HFFc6 (cell line): ENCODE results near the gene USP32. TPM values are rescaled to one million over a fixed set of nuclear protein-coding genes. Genes with fewer than 3 reads are reported as not detected.

Experiments
- DNase-seq: peaks from one replicate; pipeline ENCODE4 v3.0.0-alpha.2; 2018
- H3K27ac Mint-ChIP-seq: 2 replicates; pipeline ENCODE4 v1.8.0; 2020; ENCODE audit warnings: mild to moderate bottlenecking, mixed read lengths
- H3K27me3 Mint-ChIP-seq: 2 replicates; pipeline ENCODE4 v1.8.0; 2021; ENCODE audit warnings: mild to moderate bottlenecking, moderate library complexity, mixed read lengths; ENCODE audit not compliant: insufficient read depth
- H3K36me3 Mint-ChIP-seq: 2 replicates; pipeline ENCODE4 v1.8.0; 2021; ENCODE audit warnings: low read depth, mixed read lengths
- H3K4me1 Mint-ChIP-seq: 2 replicates; pipeline ENCODE4 v1.8.0; 2020; ENCODE audit warnings: low read depth, mixed read lengths
- H3K4me3 Mint-ChIP-seq: 2 replicates; pipeline ENCODE4 v1.8.0; 2020; ENCODE audit warnings: mild to moderate bottlenecking, moderate library complexity, mixed read lengths
- H3K9me3 Mint-ChIP-seq: 2 replicates; pipeline ENCODE4 v1.8.0; 2020; ENCODE audit warnings: mild to moderate bottlenecking, mixed read lengths
- total RNA-seq, 6 experiments: library from RNA; stranded (reverse); fragmentation: NEBNext Ultra II Directional; extraction: Animal tissue kit (Norgen Biotek cat#: 25700); gene quantifications; 2 replicates in 1 of 6; 3 replicates in 5 of 6; pipeline ENCODE4 v1.2.3, GENCODE V29; 2021
- TF ChIP-seq, protein P1 (sequence below): fragments of 200-600 bp; sonication (generic); IDR thresholded peaks from 2 replicates; pipeline ENCODE4 v1.5.0; 2021; ENCODE audit warnings: antibody characterized with exemption, mild to moderate bottlenecking

The USP32 gene
- total RNA-seq, 6 experiments from 2014 or later: 46.7 to 57.3 (median 51.7) TPM

DNA sequence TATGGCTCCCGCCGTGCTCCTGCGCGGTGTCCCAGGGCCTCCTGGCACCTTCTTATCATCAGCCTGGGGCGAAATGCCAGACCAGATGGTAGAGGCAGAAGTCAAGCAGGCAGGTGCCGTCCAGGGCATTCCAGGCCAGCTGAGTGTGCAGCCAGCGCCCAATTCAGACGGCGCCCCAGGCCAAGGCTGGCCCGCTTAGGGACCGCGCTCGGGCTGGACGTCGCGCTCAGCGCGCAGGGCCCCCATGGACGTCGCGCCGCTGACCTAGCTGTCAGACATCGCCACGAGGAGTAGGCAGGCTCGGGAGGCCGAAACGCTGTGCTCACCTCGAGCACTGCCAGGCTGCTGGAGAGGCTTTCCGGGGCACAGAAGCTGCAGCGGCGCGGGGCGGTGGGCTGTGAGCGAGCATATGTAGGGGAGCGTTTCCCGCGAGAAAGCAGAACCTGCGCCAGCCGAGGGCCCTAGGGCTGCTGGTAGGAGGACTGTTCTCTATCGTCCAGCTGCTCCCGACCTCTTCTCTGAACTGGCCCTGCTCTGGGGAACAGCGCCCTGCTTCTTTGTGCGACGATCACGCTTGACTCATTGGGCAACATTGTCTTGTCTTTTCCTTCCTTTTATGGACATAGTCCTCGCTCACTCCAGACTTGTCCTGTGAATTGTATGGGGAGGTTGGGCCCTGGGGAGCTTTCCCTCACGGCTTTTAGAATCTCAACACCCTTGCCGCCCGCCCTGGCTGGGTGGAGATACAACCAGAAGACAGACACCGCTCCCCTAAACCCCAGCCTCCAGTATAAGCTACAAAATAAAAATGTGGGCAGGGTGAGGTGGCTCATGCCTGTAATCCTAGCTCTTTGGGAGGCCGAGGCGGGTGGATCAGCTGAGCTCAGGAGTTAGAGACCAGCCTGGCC lies 250.6 kb downstream of the USP32 start:
- H3K9me3 Mint-ChIP-seq: no peaks in the 10 kb centered on the region

DNA sequence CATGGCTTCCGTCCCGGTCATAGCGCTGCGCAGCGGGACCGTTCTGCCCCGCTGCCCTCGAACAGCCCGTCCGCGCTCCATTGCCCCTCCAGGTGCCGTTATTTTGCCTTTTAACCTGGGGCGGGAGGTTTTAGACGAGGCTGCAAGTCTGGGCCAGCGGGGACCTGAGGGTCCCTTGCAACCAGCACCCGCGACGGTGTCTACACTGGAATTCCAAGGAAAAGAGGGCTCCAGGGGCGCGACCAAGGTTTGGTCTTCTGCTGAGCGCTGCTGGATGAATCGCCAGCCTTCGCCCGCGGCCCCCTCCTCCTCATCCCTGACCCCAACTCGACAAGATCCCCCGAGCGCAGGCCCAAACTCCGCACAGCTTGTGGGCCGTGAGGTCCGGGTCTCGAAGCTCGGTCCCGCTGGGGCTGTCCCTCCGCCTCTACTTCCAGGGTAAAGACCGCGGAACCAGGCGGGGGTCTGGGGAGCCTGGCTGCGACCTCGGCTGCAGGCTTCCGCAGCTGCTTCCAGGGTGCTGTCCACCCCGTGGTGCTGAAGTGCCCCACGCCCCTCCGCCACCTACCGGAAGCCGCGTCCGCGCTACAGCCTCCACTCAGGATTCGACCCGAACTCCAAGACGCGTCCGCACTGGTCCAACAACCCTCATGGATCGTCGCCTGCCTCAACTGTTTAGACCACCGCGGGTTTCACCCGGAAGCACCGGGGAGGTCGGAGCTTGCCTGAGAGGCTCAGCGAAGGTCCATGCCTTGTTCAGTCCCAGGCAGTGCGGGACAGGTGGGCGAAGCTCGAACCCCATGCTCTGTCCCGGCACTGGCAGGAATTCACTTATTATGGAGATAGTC lies 252.3 kb downstream of the USP32 start:
- Mint-ChIP-seq H3K36me3 (no peaks in the 10 kb centered on the region), H3K9me3 (no peaks in the 10 kb centered on the region), H3K4me3 (no peak overlapping the region), H3K27me3 (peaks cover 31% of the 10 kb centered on the region), H3K4me1 (peaks cover 37% of the 10 kb centered on the region), H3K27ac (no peak overlapping the region)
- TF ChIP-seq, protein P1, sequence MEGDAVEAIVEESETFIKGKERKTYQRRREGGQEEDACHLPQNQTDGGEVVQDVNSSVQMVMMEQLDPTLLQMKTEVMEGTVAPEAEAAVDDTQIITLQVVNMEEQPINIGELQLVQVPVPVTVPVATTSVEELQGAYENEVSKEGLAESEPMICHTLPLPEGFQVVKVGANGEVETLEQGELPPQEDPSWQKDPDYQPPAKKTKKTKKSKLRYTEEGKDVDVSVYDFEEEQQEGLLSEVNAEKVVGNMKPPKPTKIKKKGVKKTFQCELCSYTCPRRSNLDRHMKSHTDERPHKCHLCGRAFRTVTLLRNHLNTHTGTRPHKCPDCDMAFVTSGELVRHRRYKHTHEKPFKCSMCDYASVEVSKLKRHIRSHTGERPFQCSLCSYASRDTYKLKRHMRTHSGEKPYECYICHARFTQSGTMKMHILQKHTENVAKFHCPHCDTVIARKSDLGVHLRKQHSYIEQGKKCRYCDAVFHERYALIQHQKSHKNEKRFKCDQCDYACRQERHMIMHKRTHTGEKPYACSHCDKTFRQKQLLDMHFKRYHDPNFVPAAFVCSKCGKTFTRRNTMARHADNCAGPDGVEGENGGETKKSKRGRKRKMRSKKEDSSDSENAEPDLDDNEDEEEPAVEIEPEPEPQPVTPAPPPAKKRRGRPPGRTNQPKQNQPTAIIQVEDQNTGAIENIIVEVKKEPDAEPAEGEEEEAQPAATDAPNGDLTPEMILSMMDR: peak; percentile 58; the same call in 1 of the 2 replicates
- peak; percentile 32 for DNase-seq

More for the DNA sequence above, 250.6 kb downstream of the USP32 start:
- Mint-ChIP-seq H3K27ac (no peak overlapping the region), H3K4me1 (peaks cover 27% of the 10 kb centered on the region), H3K27me3 (peaks cover 42% of the 10 kb centered on the region), H3K36me3 (no peaks in the 10 kb centered on the region), H3K4me3 (peak overlapping the region; percentile 90)
- TF ChIP-seq, protein P1: no peak
- DNase-seq: no peak

DNA sequence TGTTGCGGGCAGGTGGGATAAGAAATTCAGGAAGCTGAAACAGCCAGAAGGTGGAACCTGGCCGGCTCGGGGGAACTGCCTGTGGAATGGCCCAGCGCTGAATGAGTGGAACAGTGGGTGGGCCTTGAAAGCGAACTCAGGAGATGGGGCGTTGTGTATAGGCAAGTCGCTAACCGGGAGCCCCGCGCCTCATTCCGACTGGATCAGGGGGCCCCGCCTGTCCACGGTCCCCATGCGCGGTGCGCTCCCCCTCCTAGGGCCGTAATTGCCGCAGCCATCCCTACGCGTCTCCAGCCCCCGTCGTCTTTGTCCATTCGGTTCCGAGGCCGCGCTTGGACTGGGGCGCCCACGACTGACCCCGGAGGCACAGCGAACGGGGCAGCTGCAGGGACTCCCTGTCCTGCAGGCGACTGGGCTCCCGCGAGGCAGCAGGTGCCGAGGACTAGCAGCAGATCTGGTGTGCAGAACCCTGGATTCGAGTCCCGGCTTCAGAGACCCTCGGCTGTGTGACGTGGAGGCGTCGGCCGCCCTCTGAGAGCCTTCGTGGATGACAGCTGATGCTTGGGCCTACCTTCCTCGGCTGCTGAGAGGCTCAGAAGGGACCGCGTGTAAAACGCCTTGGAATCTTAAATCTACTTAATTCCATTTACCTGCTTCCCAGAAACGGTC lies 253.0 kb downstream of the USP32 start:
- no peaks in the 10 kb centered on the region for H3K36me3 Mint-ChIP-seq
- no peak overlapping the region for H3K4me3 Mint-ChIP-seq
- no peaks in the 10 kb centered on the region for H3K9me3 Mint-ChIP-seq
- TF ChIP-seq, protein P1: no peak
- H3K27ac Mint-ChIP-seq: no peak overlapping the region
- peaks cover 26% of the 10 kb centered on the region for H3K27me3 Mint-ChIP-seq
- DNase-seq: no peak
- H3K4me1 Mint-ChIP-seq: peaks cover 36% of the 10 kb centered on the region

DNA sequence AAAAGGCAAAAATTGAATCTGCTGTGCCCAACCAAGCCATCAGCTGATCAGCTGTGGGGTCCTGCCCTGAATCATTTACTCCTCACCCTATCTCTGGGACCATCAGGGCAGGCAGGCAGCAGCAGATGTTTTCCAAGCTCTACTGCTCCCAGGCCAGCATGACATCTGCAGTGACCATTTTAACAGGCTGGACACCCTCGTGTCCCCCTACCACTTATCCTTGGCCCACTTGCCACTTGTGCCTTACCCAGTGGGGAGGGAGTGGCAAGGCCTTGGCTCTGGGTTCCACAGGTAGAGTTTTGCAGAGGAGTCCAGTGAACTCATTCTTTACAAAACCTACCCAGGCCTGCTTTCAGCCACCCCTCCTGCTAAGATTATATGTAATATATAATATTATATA lies 254.2 kb downstream of the USP32 start:
- TF ChIP-seq, protein P1: no peak
- no peaks in the 10 kb centered on the region for H3K9me3 Mint-ChIP-seq
- H3K4me1 Mint-ChIP-seq: peaks cover 36% of the 10 kb centered on the region

More for the DNA sequence above, 254.2 kb downstream of the USP32 start:
- no peak overlapping the region for H3K27ac Mint-ChIP-seq
- H3K27me3 Mint-ChIP-seq: peaks cover 22% of the 10 kb centered on the region
- no peak for DNase-seq
- peaks cover 5% of the 10 kb centered on the region; the same call in 1 of the 2 replicates for H3K36me3 Mint-ChIP-seq
- no peak overlapping the region for H3K4me3 Mint-ChIP-seq
